GM12865 (cell line): Measurements from ENCODE around the gene HPS1.

Experiments used
- DNase-seq: peaks from one replicate; pipeline ENCODE4 v3.0.0; 2010; ENCODE audit warnings: low read depth
- H3K4me3 ChIP-seq: 2 replicates; pipeline ENCODE4 v1.5.1; 2011; ENCODE audit warnings: mild to moderate bottlenecking, low read depth, low read length, control low read depth
- TF ChIP-seq, protein P1 (sequence below): IDR thresholded peaks from 2 replicates; pipeline ENCODE4 v1.5.1; 2011; ENCODE audit warnings: low read length, control low read depth, low read depth, inconsistent platforms; ENCODE audit not compliant: insufficient read depth; ENCODE audit errors: missing control alignments

Gene HPS1

DNA sequence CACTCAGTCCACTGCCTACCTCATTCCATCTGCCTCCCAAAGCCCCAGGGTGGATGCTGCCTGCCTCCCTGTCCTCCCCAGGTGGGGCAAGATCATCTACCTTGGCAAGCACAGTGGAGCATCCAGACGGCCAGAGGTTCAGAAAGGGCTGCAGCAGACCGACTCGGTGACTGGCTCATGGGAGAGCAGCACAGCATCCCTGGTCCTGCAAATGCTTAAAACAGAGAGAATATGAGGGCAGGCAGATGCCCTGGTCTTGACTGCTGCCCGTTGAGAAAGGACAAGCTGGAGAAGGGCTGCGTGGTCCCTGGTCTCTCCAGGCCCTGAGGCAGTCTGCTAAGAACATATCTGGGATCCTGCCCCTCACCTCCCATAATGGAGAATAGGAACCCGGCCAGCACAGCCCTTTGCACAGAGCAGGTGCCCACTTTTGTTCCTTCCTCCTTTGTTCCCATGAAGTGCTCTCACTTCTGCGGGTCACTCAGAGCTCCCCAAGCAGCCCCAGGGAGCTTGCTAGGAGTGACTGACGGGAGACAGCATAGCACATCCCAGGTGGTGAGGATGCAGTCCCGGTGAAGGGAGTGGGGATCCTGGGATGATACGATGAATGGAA, 1.4 kb downstream of the HPS1 start:
- TF ChIP-seq, protein P1, sequence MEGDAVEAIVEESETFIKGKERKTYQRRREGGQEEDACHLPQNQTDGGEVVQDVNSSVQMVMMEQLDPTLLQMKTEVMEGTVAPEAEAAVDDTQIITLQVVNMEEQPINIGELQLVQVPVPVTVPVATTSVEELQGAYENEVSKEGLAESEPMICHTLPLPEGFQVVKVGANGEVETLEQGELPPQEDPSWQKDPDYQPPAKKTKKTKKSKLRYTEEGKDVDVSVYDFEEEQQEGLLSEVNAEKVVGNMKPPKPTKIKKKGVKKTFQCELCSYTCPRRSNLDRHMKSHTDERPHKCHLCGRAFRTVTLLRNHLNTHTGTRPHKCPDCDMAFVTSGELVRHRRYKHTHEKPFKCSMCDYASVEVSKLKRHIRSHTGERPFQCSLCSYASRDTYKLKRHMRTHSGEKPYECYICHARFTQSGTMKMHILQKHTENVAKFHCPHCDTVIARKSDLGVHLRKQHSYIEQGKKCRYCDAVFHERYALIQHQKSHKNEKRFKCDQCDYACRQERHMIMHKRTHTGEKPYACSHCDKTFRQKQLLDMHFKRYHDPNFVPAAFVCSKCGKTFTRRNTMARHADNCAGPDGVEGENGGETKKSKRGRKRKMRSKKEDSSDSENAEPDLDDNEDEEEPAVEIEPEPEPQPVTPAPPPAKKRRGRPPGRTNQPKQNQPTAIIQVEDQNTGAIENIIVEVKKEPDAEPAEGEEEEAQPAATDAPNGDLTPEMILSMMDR = no peak
- peak overlapping the region; percentile 78 for H3K4me3 ChIP-seq
- DNase-seq = no peak

DNA sequence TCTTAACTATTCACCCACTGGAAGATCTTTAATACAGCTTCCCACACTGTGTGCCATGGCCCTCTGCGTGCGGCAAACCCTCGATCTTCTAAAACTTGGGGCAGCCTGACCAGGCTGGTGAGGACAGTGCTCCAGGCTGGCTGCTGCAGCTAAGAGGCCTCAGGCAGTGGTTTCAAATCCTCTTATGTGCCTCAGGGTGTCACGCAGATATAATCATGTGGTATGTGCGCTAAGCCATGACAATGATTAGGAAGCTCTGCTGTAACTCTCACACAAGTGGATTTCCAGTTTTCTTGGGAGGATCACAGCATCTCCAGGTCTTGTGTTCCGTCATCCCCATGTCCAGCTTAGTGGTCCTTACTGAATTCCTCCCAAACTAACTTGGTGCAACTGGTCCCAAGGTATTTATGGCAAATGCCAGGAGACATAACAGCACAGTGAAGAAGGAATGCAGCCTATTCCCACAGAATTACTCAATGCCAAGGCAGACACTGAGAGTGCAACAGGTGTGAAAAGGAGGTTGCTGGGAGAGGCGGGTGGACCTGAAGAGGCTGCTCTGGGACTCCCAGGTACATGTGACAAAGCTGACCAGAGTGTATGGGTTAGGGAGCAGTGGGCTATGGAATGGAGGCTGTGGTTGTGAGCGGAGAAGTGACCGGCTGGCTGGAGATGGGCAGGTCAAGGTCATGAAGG, 2.3 kb downstream of the HPS1 start:
- DNase-seq = peak; percentile 30
- no peak overlapping the region for H3K4me3 ChIP-seq

DNA sequence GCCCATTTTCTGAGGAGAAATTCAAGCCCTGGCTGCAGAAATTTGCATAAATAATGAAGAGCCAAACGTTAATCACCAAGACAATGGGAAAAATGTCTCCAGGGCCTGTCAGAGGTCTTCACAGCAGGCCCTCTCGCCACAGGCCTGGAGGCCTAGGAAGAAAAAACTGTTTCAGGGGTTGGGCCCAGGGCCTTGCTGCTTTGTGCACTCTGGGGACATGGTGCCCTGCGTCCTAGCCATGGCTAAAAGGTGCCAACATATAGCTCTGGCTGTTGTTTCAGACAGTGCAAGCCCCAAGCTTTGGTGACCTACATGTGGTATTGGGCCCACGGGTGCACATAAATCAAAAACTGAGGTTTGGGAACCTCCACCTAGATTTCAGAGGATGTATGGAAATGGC, 8.0 kb downstream of the HPS1 start:
- TF ChIP-seq, protein P1 = no peak
- DNase-seq = no peak
- no peak overlapping the region for H3K4me3 ChIP-seq

More for the DNA sequence above, 2.3 kb downstream of the HPS1 start:
- TF ChIP-seq, protein P1 = no peak

DNA sequence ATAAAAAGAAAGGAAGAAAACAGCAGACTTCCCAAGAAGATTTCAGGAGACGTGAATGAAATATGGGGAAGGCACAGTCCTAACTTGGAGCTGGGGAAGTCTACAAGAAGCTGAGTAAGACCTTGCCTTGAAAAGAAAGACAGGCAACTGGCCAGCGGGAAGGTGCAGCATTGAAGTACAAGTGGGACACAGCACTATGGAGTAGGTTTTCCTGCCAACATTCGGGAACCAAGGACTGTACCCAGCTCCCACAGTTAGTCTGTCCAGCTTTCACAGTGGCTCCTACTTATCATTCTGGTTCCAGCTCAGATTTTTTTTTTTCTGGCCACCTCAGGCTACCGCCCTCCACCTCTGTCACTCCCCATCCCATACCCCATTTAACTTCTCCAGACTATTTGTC, 10.0 kb downstream of the HPS1 start:
- DNase-seq = no peak

DNA sequence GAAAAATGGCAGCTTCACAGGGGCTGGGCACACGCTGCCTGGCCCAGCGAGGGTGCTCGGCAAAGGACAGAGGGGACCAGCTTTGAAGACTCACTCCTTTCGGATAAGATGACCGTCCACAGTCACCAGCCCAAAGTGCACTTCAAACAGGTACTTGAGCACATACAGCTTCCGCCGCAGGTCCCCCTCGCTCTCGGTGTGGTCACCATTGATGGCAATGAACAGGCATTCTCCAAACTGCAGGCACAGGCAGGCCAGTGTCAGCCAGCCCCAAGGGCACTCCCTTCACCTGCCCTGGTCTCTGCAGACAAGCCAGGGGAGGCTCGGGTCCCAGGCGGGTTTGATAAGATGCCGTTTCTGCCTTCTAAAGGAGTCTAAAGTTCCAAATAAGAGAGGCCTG, 11.6 kb downstream of the HPS1 start:
- DNase-seq = no peak
- no peak overlapping the region for H3K4me3 ChIP-seq
- TF ChIP-seq, protein P1 = no peak

More for the DNA sequence above, 10.0 kb downstream of the HPS1 start:
- no peak overlapping the region for H3K4me3 ChIP-seq
- TF ChIP-seq, protein P1 = no peak

DNA sequence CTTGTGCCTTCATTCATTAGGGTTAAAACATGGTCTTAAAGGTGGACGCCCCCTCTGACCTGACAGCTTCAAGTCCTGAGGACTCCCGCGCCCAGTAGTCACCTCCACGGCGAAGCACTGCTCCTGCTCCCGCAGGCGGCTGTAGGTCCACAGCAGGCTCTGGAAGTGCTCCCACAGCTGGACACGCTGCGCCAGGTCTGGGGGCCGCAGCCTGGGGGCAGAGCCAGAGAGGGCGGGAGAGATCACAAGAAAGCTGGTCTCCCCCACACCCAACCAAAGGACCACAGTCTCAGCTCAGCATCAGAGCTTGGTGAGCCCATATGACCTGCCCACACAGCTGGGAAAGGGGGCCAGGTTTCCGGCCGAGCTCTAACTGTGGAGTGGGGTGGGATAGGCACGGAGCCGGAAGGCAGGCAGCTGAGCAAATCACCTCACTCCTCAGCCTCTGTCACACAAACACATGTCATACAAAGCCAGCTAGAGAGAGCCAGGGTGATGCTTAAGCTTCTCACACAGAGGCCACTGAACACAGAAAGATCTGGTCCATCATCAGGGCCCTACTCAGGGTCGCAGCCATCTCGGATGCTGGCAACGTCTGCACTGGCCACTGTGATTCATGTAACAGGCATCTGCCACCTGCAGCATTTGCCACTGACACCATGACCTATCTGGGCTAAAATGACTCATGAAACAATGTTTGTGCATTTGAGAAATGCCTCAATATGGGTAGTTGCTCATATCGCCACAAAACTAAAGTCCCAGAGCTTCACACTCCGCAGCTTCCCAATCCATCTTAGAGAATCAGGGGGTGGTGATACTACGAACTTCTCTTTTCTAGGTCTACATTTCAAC, 12.6 kb downstream of the HPS1 start:
- TF ChIP-seq, protein P1 = no peak
- no peak for DNase-seq

More for the DNA sequence above, 12.6 kb downstream of the HPS1 start:
- no peak overlapping the region for H3K4me3 ChIP-seq
